NT2/D1 (cell line): ENCODE results near the gene TMEM132D.

ENCODE experiments used
- SUZ12 ChIP-seq: IDR thresholded peaks from 2 replicates; pipeline ENCODE4 v1.6.1; 2011; ENCODE audit not compliant: insufficient read length, insufficient read depth; ENCODE audit errors: extremely low read depth
- YY1 ChIP-seq: IDR thresholded peaks from 2 replicates; pipeline ENCODE4 v1.6.1; 2011; ENCODE audit not compliant: insufficient read length, insufficient read depth
- ZNF274 ChIP-seq: IDR thresholded peaks from 2 replicates; pipeline ENCODE4 v1.6.1; 2011; ENCODE audit warnings: mild to moderate bottlenecking, low read depth, low read length

- TF ChIP-seq YY1: no peak
- no peak for TF ChIP-seq SUZ12
- TF ChIP-seq ZNF274: no peak
These were observed 49.2 kb downstream of the TMEM132D start for GRCh38 chr12:129854591-129854990.
